KMS-11 (cell line): Measurements from ENCODE around the gene ETV3.

Source experiments
- H2AFZ ChIP-seq: fragments of 200-600 bp; sonication (generic); 2 replicates; pipeline ENCODE4 v1.6.1; 2016; ENCODE audit warnings: antibody characterized with exemption, mixed run types, low read depth
- H3K27ac ChIP-seq: fragments of 200-600 bp; sonication (generic); 2 replicates; pipeline ENCODE4 v1.6.1; 2016; ENCODE audit warnings: mild to moderate bottlenecking, mixed run types
- H3K27me3 ChIP-seq: fragments of 200-600 bp; sonication (generic); 2 replicates; pipeline ENCODE4 v1.6.1; 2017; ENCODE audit warnings: mild to moderate bottlenecking, low read depth, mixed run types, moderate library complexity; ENCODE audit not compliant: insufficient read depth
- H3K36me3 ChIP-seq: fragments of 200-600 bp; sonication (generic); 2 replicates; pipeline ENCODE4 v1.6.1; 2017; ENCODE audit warnings: mild to moderate bottlenecking, mixed run types; ENCODE audit not compliant: insufficient read depth
- H3K4me1 ChIP-seq: fragments of 200-600 bp; sonication (generic); 2 replicates; pipeline ENCODE4 v1.6.1; 2016; ENCODE audit warnings: mild to moderate bottlenecking, low read depth, mixed run types; ENCODE audit not compliant: poor library complexity, severe bottlenecking
- H3K4me2 ChIP-seq: fragments of 200-600 bp; sonication (generic); 2 replicates; pipeline ENCODE4 v1.7.0; 2016; ENCODE audit warnings: mild to moderate bottlenecking, mixed run types
- H3K4me3 ChIP-seq: fragments of 200-600 bp; sonication (generic); IDR thresholded peaks from 2 replicates; pipeline ENCODE4 v1.6.1; 2017; ENCODE audit warnings: low read depth, low read length, mixed read lengths; ENCODE audit not compliant: insufficient read depth
- H3K79me2 ChIP-seq: fragments of 200-600 bp; sonication (generic); 2 replicates; pipeline ENCODE4 v1.6.1; 2016; ENCODE audit warnings: low read depth, mixed run types; ENCODE audit not compliant: insufficient read depth
- H3K9ac ChIP-seq: fragments of 200-600 bp; sonication (generic); 2 replicates; pipeline ENCODE4 v1.6.1; 2016; ENCODE audit warnings: mild to moderate bottlenecking, mixed run types
- H4K20me1 ChIP-seq: fragments of 200-600 bp; sonication (generic); 2 replicates; pipeline ENCODE4 v1.6.1; 2016; ENCODE audit warnings: mild to moderate bottlenecking, mixed run types; ENCODE audit not compliant: insufficient read depth
- CTCF ChIP-seq: fragments of 200-600 bp; sonication (generic); conservative IDR thresholded peaks from 2 replicates; pipeline ENCODE4 v1.6.1; 2017; ENCODE audit warnings: low read depth, mild to moderate bottlenecking, antibody characterized with exemption, low read length, moderate library complexity, mixed read lengths

Gene ETV3

GRCh38 chr1:157151506-157151905 is 13.3 kb upstream of the ETV3 start:
- H4K20me1 ChIP-seq: no peaks in the 10 kb centered on the region
- no peak overlapping the region for H2AFZ ChIP-seq
- no peak overlapping the region for H3K4me2 ChIP-seq
- no peaks in the 10 kb centered on the region for H3K36me3 ChIP-seq
- no peaks in the 10 kb centered on the region for H3K79me2 ChIP-seq
- no peaks in the 10 kb centered on the region for H3K27me3 ChIP-seq
- no peak overlapping the region for H3K27ac ChIP-seq
- peaks cover 27% of the 10 kb centered on the region for H3K4me1 ChIP-seq
- H3K4me3 ChIP-seq: no peak overlapping the region
- H3K9ac ChIP-seq: no peak overlapping the region
- TF ChIP-seq CTCF: no peak

- H3K4me1 ChIP-seq: peaks cover 23% of the 10 kb centered on the region
- no peak for TF ChIP-seq CTCF
- H3K36me3 ChIP-seq: no peaks in the 10 kb centered on the region
- no peak overlapping the region for H3K9ac ChIP-seq
- H3K4me3 ChIP-seq: no peak overlapping the region
- no peaks in the 10 kb centered on the region for H3K27me3 ChIP-seq
- H3K79me2 ChIP-seq: no peaks in the 10 kb centered on the region
- no peaks in the 10 kb centered on the region for H4K20me1 ChIP-seq
- H2AFZ ChIP-seq: no peak overlapping the region
- no peak overlapping the region for H3K27ac ChIP-seq
- H3K4me2 ChIP-seq: no peak overlapping the region
These were observed 12.9 kb upstream of the ETV3 start for GRCh38 chr1:157151073-157151472.

GRCh38 chr1:157150631-157151030 is 12.4 kb upstream of the ETV3 start:
- Histone ChIP-seq H3K4me3 (no peak overlapping the region), H3K9ac (no peak overlapping the region), H3K79me2 (no peaks in the 10 kb centered on the region), H3K36me3 (no peaks in the 10 kb centered on the region), H3K4me1 (peaks cover 19% of the 10 kb centered on the region), H4K20me1 (no peaks in the 10 kb centered on the region), H3K4me2 (no peak overlapping the region), H3K27ac (no peak overlapping the region), H2AFZ (no peak overlapping the region), H3K27me3 (no peaks in the 10 kb centered on the region)
- no peak for TF ChIP-seq CTCF

GRCh38 chr1:157147906-157148700 is 9.9 kb upstream of the ETV3 start:
- H3K4me2 ChIP-seq: peak overlapping the region; percentile 0; the same call in 1 of the 2 replicates
- no peaks in the 10 kb centered on the region for H3K27me3 ChIP-seq
- TF ChIP-seq CTCF: no peak
- no peak overlapping the region for H3K9ac ChIP-seq
- H3K4me1 ChIP-seq: peaks cover 9% of the 10 kb centered on the region
- no peaks in the 10 kb centered on the region for H3K79me2 ChIP-seq
- H3K27ac ChIP-seq: no peak overlapping the region
- peak overlapping the region; percentile 34 for H3K4me3 ChIP-seq
- H3K36me3 ChIP-seq: no peaks in the 10 kb centered on the region
- no peaks in the 10 kb centered on the region for H4K20me1 ChIP-seq
- peak overlapping the region; percentile 25 for H2AFZ ChIP-seq
